A549 (cell line): ENCODE results near the gene PLXNB2. TPM values are rescaled to one million over a fixed set of nuclear protein-coding genes. Genes with fewer than 3 reads are reported as not detected.

Experiments
- ATAC-seq, 2 experiments: fragments of 200-7000 bp in 1 of 2; fragments of >200 bp in 1 of 2; cut with Nextera tagmentation in 1 of 2; cut with Tn5 transposase in 1 of 2; 3 replicates each; pipeline versions ENCODE4 v1.8.0 to v1.9.1; 2018 to 2020; ENCODE audit warnings: mild to moderate bottlenecking in 1 of 2, moderate library complexity in 1 of 2
- CTCF ChIA-PET: fragments of 300-600 bp; sonication (Branson Sonifier 250); formaldehyde crosslinking; extraction: SDS; loops from one replicate; lab custom pipeline; 2021; ENCODE audit warnings: antibody characterized with exemption, inconsistent platforms; lab: Yijun Ruan, JAX
- POLR2A ChIA-PET: fragments of 350-600 bp; formaldehyde crosslinking; extraction: SDS; loops from one replicate; lab custom pipeline; 2021; ENCODE audit warnings: antibody characterized with exemption, inconsistent platforms; lab: Yijun Ruan, JAX
- DNase-seq, 2 experiments: peaks; one replicate each; pipeline versions ENCODE4 v3.0.0 to v3.0.0-alpha.2; 2011 to 2016; ENCODE audit warnings: low read depth in 1 of 2, low spot score in 1 of 2
- FAIRE-seq: peaks from 2 replicates; lab custom pipeline; 2011; peaks lifted over from hg19 to GRCh38; lab: Jason Lieb, UNC
- H3K27ac ChIP-seq, 2 experiments: fragments of >200 bp; sonication (Bioruptor Twin); formaldehyde crosslinking; 3 replicates each; pipeline ENCODE4 v1.5.1; 2016 to 2017
- H3K4me1 ChIP-seq: fragments of >200 bp; sonication (Bioruptor Twin); formaldehyde crosslinking; 3 replicates; pipeline ENCODE4 v1.6.1; 2016
- H3K4me2 ChIP-seq: fragments of >200 bp; sonication (Bioruptor Twin); formaldehyde crosslinking; 3 replicates; pipeline ENCODE4 v1.6.1; 2016
- H3K4me3 ChIP-seq: fragments of >200 bp; sonication (Bioruptor Twin); formaldehyde crosslinking; 3 replicates; pipeline ENCODE4 v1.5.1; 2016
- H3K9me3 ChIP-seq: fragments of >200 bp; sonication (Bioruptor Twin); formaldehyde crosslinking; 3 replicates; pipeline ENCODE4 v1.6.1; 2016
- BCL3 ChIP-seq: fragments of >200 bp; sonication (Bioruptor Twin); formaldehyde crosslinking; IDR thresholded peaks from 3 replicates; pipeline ENCODE4 v1.6.1; 2016
- BHLHE40 ChIP-seq: IDR thresholded peaks from 2 replicates; pipeline ENCODE4 v1.6.1; 2012; ENCODE audit warnings: low read depth, low read length, inconsistent platforms
- CBX2 ChIP-seq: fragments of 200-600 bp; sonication (generic); IDR thresholded peaks from 2 replicates; pipeline ENCODE4 v1.6.1; 2016; ENCODE audit warnings: low read depth, mild to moderate bottlenecking, borderline replicate concordance
- CBX8 ChIP-seq: fragments of 200-600 bp; sonication (generic); IDR thresholded peaks from 2 replicates; pipeline ENCODE4 v1.6.1; 2016
- CHD4 ChIP-seq: fragments of 200-600 bp; sonication (generic); IDR thresholded peaks from 2 replicates; pipeline ENCODE4 v1.6.1; 2016; ENCODE audit warnings: antibody characterized with exemption, mild to moderate bottlenecking, borderline replicate concordance
- EHMT2 ChIP-seq: fragments of 200-600 bp; sonication (generic); IDR thresholded peaks from 2 replicates; pipeline ENCODE4 v1.6.1; 2016; ENCODE audit warnings: antibody characterized with exemption, low read depth, mild to moderate bottlenecking, moderate library complexity
- FOSL2 ChIP-seq, 2 experiments: fragments of 450-650 bp in 1 of 2; fragments of >200 bp in 1 of 2; sonication (Bioruptor Twin) in 1 of 2; formaldehyde crosslinking; IDR thresholded peaks; 2 replicates each; pipeline versions ENCODE4 v1.5.0 to v1.6.1; 2016 to 2020; ENCODE audit warnings: mild to moderate bottlenecking in 1 of 2, moderate library complexity in 1 of 2
- GATA3 ChIP-seq: IDR thresholded peaks from 2 replicates; pipeline ENCODE4 v1.6.1; 2012; ENCODE audit warnings: borderline replicate concordance
- KDM1A ChIP-seq: fragments of 200-600 bp; sonication (generic); IDR thresholded peaks from 2 replicates; pipeline ENCODE4 v1.6.1; 2016; ENCODE audit warnings: low read depth, mild to moderate bottlenecking
- KDM5A ChIP-seq: fragments of 200-600 bp; sonication (generic); IDR thresholded peaks from 2 replicates; pipeline ENCODE4 v1.6.1; 2016; ENCODE audit warnings: antibody characterized with exemption, mild to moderate bottlenecking
- MAFK ChIP-seq: fragments of 450-650 bp; IDR thresholded peaks from 2 replicates; pipeline ENCODE4 v1.6.1; 2014; ENCODE audit not compliant: partially characterized antibody
- MAX ChIP-seq: IDR thresholded peaks from 2 replicates; pipeline ENCODE4 v1.6.1; 2012
- MYC ChIP-seq: IDR thresholded peaks from 2 replicates; pipeline ENCODE4 v1.6.1; 2012; ENCODE audit warnings: mild to moderate bottlenecking, inconsistent platforms, low read length, improper control_type of control experiment, borderline replicate concordance
- NR3C1 ChIP-seq: fragments of >200 bp; sonication (Bioruptor Twin); formaldehyde crosslinking; IDR thresholded peaks from 3 replicates; pipeline ENCODE4 v1.6.1; 2017
- POLR2A ChIP-seq: IDR thresholded peaks from 2 replicates; pipeline ENCODE4 v1.6.1; 2012; ENCODE audit warnings: mild to moderate bottlenecking, low read length
- RAD21 ChIP-seq, 2 experiments: fragments of >200 bp in 1 of 2; sonication (Bioruptor Twin) in 1 of 2; formaldehyde crosslinking in 1 of 2; IDR thresholded peaks in 1 of 2; conservative IDR thresholded peaks in 1 of 2; 2 replicates in 1 of 2; 3 replicates in 1 of 2; pipeline ENCODE4 v1.6.1; 2012 to 2018; ENCODE audit warnings: inconsistent platforms in 1 of 2
- RCOR1 ChIP-seq: fragments of 150-350 bp; IDR thresholded peaks from 2 replicates; pipeline ENCODE4 v1.6.1; 2014; ENCODE audit warnings: antibody characterized with exemption, low read length, low read depth
- REST ChIP-seq: fragments of 200-600 bp; sonication (generic); IDR thresholded peaks from 2 replicates; pipeline ENCODE4 v1.6.1; 2016; ENCODE audit warnings: antibody characterized with exemption, mild to moderate bottlenecking, moderate library complexity
- TFCP2L1 ChIP-seq: fragments of 250-450 bp; sonication (Bioruptor Pico); IDR thresholded peaks from 2 replicates; pipeline ENCODE4 v1.5.0; 2021; ENCODE audit warnings: mild to moderate bottlenecking
- TP53 ChIP-seq: fragments of 250-450 bp; sonication (Bioruptor Pico); IDR thresholded peaks from 2 replicates; pipeline ENCODE4 v1.5.0; 2021; ENCODE audit warnings: mild to moderate bottlenecking, moderate library complexity
- ZSCAN20 ChIP-seq: fragments of 250-450 bp; sonication (Bioruptor Pico); IDR thresholded peaks from 2 replicates; pipeline ENCODE4 v1.8.0; 2022; ENCODE audit warnings: mild to moderate bottlenecking, moderate library complexity
- WGBS: methylation state at CpG from one replicate; pipeline ENCODE4 v1.1.6; 2017; ENCODE audit errors: missing lambda C conversion rate; 5-methylcytosine and 5-hydroxymethylcytosine counted together
- polyA plus RNA-seq, 4 experiments: library from polyadenylated mRNA; depleted of rRNA in 3 of 4; stranded (reverse); fragments of >200 nt; fragmentation: RNase III in 1 of 4; extraction: RNeasy Plus Mini Kit Qiagen cat#74134 plus additional on column Dnase treatment in 1 of 4; gene quantifications; 2 replicates in 3 of 4; 3 replicates in 1 of 4; pipeline ENCODE4 v1.2.3, GENCODE V29; 2011 to 2017
- TF ChIP-seq, protein P1 (sequence below): fragments of 250-450 bp; sonication (Bioruptor Pico); IDR thresholded peaks from 2 replicates; pipeline ENCODE4 v1.5.0; 2020; ENCODE audit warnings: low read depth, mild to moderate bottlenecking, moderate library complexity

PLXNB2 gene
- polyA plus RNA-seq, 2 of the 4 experiments (the other 2 are of a cell fraction): 24.6 to 64.4 TPM

DNA sequence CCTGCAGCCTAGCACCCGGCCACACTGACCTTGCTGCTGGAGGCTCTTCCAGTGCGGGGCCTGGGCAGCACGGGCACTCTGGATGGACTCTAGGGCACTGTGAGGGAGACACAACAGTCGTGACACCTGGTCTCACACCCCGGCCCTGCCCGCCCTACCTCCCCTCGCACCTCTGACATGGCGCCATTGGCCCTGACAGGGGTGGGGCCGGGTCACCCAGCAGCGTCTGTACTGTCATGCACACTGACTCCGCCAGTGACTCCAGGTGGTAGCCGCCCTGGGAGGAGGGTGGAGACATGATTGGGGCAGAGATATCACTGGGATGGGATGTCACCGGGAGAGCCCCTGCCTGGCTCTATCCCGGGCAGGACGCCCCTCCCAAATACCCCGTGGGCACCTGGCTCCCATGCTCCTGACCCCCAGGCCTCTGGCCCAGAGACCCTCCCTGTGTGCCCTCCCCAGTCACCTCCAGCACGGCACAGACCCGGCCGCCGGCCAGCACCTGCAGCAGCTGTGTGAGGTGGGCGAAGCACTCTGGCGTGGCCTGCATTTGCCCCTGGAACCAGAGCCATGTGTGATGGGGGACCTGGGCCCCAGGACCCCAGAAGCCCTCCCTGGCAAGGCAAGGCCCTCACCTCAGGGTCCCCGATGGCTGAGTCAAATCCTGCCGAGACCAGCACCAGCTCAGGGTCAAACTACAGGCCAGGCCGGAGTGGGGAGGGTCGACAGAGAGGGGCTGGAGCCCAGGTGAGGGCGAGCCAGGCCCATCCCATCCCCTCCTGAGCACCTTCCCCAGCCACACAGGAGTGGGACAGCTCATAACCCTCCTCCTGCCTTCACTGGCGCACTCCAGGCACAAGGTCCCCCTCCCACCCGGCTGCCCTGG is 59.0 kb downstream of the PLXNB2 start:
- 80% methylated on average over 2 of the region's 29 CpGs for WGBS
- H3K9me3 ChIP-seq: no peaks in the 10 kb centered on the region
- no peak overlapping the region for H3K4me3 ChIP-seq
- DNase-seq (no peak), ATAC-seq (no peak), FAIRE-seq (no peak)
- H3K4me1 ChIP-seq: peaks cover 19% of the 10 kb centered on the region; the same call in 2 of the 3 replicates
- H3K4me2 ChIP-seq: no peak overlapping the region
- H3K27ac ChIP-seq: no peak overlapping the region
- POLR2A ChIA-PET: interaction anchor here (1.1 kb wide), 1 partner anchor 23 kb away, joined by 3 read pairs; no protein-coding TSS in a partner anchor
- no peak for TF ChIP-seq ZSCAN20 (CRISPR knock-in tag)
- TF ChIP-seq TFCP2L1: no peak
- no peak for TF ChIP-seq NR3C1
- TF ChIP-seq KDM1A: no peak
- TF ChIP-seq FOSL2 (IDR thresholded peaks at IDR 0.05): no peak
- TF ChIP-seq FOSL2 (CRISPR knock-in tag; IDR thresholded peaks at IDR 0.05): no peak
- TF ChIP-seq EHMT2: no peak
- TF ChIP-seq KDM5A: no peak
- no peak for TF ChIP-seq GATA3
- no peak for TF ChIP-seq CHD4
- CTCF ChIA-PET: interaction anchor here (1.0 to 5.6 kb wide), 3 partner anchors 77 to 204 kb away, joined by 3 to 74 read pairs (median 3); partner anchors contain the start of gene DENND6B

DNA sequence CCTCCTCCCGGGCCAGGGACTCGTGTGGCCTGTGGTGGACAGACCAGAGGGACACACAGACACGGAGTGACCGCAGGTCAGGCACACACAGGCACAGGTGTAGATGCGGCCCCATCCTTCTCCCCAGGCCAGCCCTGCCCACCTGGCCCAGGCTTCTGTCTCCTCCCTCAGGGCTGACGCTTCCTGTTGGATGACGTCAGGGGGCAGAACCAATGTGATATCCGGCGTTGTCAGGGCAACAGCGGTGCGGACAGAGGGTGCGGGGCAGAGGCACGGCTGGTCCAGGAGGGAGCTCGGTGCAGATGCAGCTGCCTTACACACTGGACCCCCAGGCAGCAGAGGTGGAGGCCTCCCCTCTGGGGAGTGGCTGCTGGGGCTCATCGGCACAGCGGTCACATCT is 59.7 kb downstream of the PLXNB2 start:
- no peak overlapping the region for H3K27ac ChIP-seq
- no peaks in the 10 kb centered on the region for H3K9me3 ChIP-seq
- POLR2A ChIA-PET: interaction anchor here (1.1 kb wide), 1 partner anchor 24 kb away, joined by 3 read pairs; no protein-coding TSS in a partner anchor
- CTCF ChIA-PET: interaction anchor here (1.0 to 1.1 kb wide), 2 partner anchors 94 to 205 kb away, joined by 3 read pairs; no protein-coding TSS in a partner anchor
- 0 out of 6 replicates have a peak, but pooled peaks of 1 of the 2 experiments have one; percentile 0 for ATAC-seq
- TF ChIP-seq CBX8: no peak
- TF ChIP-seq CBX2: no peak
- no peak for TF ChIP-seq EHMT2
- no peak for TF ChIP-seq REST
- no peak for TF ChIP-seq BCL3
- TF ChIP-seq MYC: no peak
- no peak for TF ChIP-seq MAFK
- no peak for TF ChIP-seq RAD21 (conservative IDR thresholded peaks at IDR 0.05 in 1 of 2, IDR thresholded peaks at IDR 0.05 in 1 of 2)
- TF ChIP-seq TP53: no peak
- no peak for TF ChIP-seq RCOR1
- no peak for TF ChIP-seq BHLHE40
- TF ChIP-seq POLR2A: no peak
- TF ChIP-seq, protein P1, sequence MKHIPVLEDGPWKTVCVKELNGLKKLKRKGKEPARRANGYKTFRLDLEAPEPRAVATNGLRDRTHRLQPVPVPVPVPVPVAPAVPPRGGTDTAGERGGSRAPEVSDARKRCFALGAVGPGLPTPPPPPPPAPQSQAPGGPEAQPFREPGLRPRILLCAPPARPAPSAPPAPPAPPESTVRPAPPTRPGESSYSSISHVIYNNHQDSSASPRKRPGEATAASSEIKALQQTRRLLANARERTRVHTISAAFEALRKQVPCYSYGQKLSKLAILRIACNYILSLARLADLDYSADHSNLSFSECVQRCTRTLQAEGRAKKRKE (CRISPR knock-in tag): no peak
- no peak for TF ChIP-seq MAX
- H3K4me3 ChIP-seq: no peak overlapping the region
- no peak for FAIRE-seq
- WGBS: 93% methylated on average over 2 of the region's 16 CpGs
- peak in 1 of 2 experiments; percentile 54 for DNase-seq
- peaks cover 22% of the 10 kb centered on the region; the same call in 2 of the 3 replicates for H3K4me1 ChIP-seq
- H3K4me2 ChIP-seq: no peak overlapping the region
